Measurements from ENCODE around the gene PHF12. TPM values are rescaled to one million over a fixed set of nuclear protein-coding genes. Genes with fewer than 3 reads are reported as not detected.

Gene PHF12
- total and polyA plus RNA-seq, 10 of the 15 experiments (the other 5 are each of a cell fraction or from before 2014, with no cell fraction given): 1.3 to 43.9 (median 19.2) TPM

- H3K79me2 ChIP-seq (ENCODE audit: control insufficient read depth, insufficient read depth, low read length): peaks cover 39% of the 10 kb centered on the region
- SMC1A ChIA-PET (ENCODE audit: uncharacterized antibody, unreplicated experiment): interaction anchor here (0.6 to 3.9 kb wide), 17 partner anchors 9 to 308 kb away, joined by 3 to 43 read pairs (median 4); partner anchors contain the start of gene RPL23A
- RAD21 ChIA-PET (ENCODE audit: unreplicated experiment): interaction anchor here (0.7 to 3.5 kb wide), 22 partner anchors 9 to 339 kb away, joined by 3 to 24 read pairs (median 4); partner anchors contain the start of genes NEK8, RPL23A and TLCD1
- H3K9ac ChIP-seq (ENCODE audit: control insufficient read depth, insufficient read depth, low read length): peak overlapping the region; percentile 54
- peaks cover 4% of the 10 kb centered on the region for H3K4me1 ChIP-seq (ENCODE audit: control insufficient read depth, insufficient read depth, low read length)
- 4% methylated on average over 36 of the region's 36 CpGs for WGBS (ENCODE audit: insufficient coverage, insufficient replicate concordance, low lambda C conversion rate, missing lambda C conversion rate)
- FAIRE-seq (no peak), DNase-seq (ENCODE audit: low read depth, low spot score) (peak; percentile 100), ATAC-seq (peak; percentile 82)
- in situ Hi-C loops (cut with MboI): loop anchor here (10.0 kb wide), 1 partner anchor 617 kb away; the partner anchor contains the start of genes IFT20 and TNFAIP1
- peak overlapping the region; percentile 83 for H3K4me2 ChIP-seq (ENCODE audit: control insufficient read depth, insufficient read depth)
- no peaks in the 10 kb centered on the region for H3K27me3 ChIP-seq (replicated peaks in 1 of 2; ENCODE audit: control insufficient read depth in 2 of 2, insufficient read depth in 2 of 2, low read length in 1 of 2)
- H3K27ac ChIP-seq (ENCODE audit: control insufficient read depth, insufficient read depth): peak overlapping the region; percentile 74
- H3K9me3 ChIP-seq (replicated peaks; ENCODE audit: control insufficient read depth, insufficient read depth, low read length): no peaks in the 10 kb centered on the region
- CTCF ChIA-PET: interaction anchor here (0.6 to 4.4 kb wide), 37 partner anchors 7 to 308 kb away, joined by 3 to 92 read pairs (median 6); partner anchors contain the start of genes DHRS13, FAM222B, NEK8 and RPL23A
- H3K36me3 ChIP-seq (ENCODE audit: control insufficient read depth in 2 of 2, insufficient read depth in 2 of 2, low read length in 1 of 2): no peaks in the 10 kb centered on the region
- intact Hi-C loops (cut with micrococcal nuclease; ENCODE audit: unreplicated experiment): loop anchor here (2.0 to 5.0 kb wide), 2 partner anchors 49 to 340 kb away; partner anchors contain the start of genes DHRS13 and NUFIP2
- H3K4me3 ChIP-seq: peak overlapping the region; percentile 83
- POLR2A ChIA-PET: interaction anchor here (0.6 to 2.1 kb wide), 26 partner anchors 19 to 342 kb away, joined by 3 to 24 read pairs (median 4); partner anchors contain the start of genes FAM222B, FLOT2, NEK8 and NUFIP2
- no peaks in the 10 kb centered on the region for H4K20me1 ChIP-seq (ENCODE audit: control insufficient read depth, insufficient read depth)
- BruUV-seq (replicated peaks): TSS peak; percentile 93
- peak overlapping the region; percentile 78 for H2AFZ ChIP-seq (ENCODE audit: control insufficient read depth, low read depth, low read length)
- TF ChIP-seq EED (IDR thresholded peaks at IDR 0.05; ENCODE audit: low read depth) (no peak), EZH2 (IDR thresholded peaks at IDR 0.05; ENCODE audit: borderline replicate concordance, control insufficient read depth, low read depth, low read length) (no peak), FOXK2 (IDR thresholded peaks at IDR 0.05) (0 out of 2 replicates have a peak, but pooled peaks have one; percentile 14), IRF4 (IDR thresholded peaks at IDR 0.05; ENCODE audit: low read depth, low read length) (peak; percentile 17; the same call in 1 of the 2 replicates), SRF (IDR thresholded peaks at IDR 0.05; ENCODE audit: low read depth in 2 of 2, low read length in 2 of 2) (peak in 1 of 2 experiments; percentile 65; a peak in 1 of 4 replicates), MEF2A (IDR thresholded peaks at IDR 0.05; ENCODE audit: insufficient read depth, low read depth, low read length) (peak; percentile 79; the same call in 1 of the 2 replicates), POU2F2 (IDR thresholded peaks at IDR 0.05; ENCODE audit: borderline replicate concordance, low read depth, low read length) (peak; percentile 77; the same call in 1 of the 3 replicates), PAX8 (IDR thresholded peaks at IDR 0.05) (0 out of 2 replicates have a peak, but pooled peaks have one; percentile 82), BRCA1 (IDR thresholded peaks at IDR 0.05; ENCODE audit: low read depth, low read length) (peak; percentile 84), HCFC1 (IDR thresholded peaks at IDR 0.05; ENCODE audit: low read length) (peak; percentile 100), REST (IDR thresholded peaks at IDR 0.05; ENCODE audit: low read depth, low read length) (no peak), RFX5 (IDR thresholded peaks at IDR 0.05; ENCODE audit: low read depth, low read length) (0 out of 2 replicates have a peak, but pooled peaks have one; percentile 21), TBL1XR1 (IDR thresholded peaks at IDR 0.05; ENCODE audit: low read depth, low read length) (peak; percentile 95; the same call in 1 of the 2 replicates)
- TF ChIP-seq, protein P1, sequence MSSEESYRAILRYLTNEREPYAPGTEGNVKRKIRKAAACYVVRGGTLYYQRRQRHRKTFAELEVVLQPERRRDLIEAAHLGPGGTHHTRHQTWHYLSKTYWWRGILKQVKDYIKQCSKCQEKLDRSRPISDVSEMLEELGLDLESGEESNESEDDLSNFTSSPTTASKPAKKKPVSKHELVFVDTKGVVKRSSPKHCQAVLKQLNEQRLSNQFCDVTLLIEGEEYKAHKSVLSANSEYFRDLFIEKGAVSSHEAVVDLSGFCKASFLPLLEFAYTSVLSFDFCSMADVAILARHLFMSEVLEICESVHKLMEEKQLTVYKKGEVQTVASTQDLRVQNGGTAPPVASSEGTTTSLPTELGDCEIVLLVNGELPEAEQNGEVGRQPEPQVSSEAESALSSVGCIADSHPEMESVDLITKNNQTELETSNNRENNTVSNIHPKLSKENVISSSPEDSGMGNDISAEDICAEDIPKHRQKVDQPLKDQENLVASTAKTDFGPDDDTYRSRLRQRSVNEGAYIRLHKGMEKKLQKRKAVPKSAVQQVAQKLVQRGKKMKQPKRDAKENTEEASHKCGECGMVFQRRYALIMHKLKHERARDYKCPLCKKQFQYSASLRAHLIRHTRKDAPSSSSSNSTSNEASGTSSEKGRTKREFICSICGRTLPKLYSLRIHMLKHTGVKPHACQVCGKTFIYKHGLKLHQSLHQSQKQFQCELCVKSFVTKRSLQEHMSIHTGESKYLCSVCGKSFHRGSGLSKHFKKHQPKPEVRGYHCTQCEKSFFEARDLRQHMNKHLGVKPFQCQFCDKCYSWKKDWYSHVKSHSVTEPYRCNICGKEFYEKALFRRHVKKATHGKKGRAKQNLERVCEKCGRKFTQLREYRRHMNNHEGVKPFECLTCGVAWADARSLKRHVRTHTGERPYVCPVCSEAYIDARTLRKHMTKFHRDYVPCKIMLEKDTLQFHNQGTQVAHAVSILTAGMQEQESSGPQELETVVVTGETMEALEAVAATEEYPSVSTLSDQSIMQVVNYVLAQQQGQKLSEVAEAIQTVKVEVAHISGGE (CRISPR knock-in tag; IDR thresholded peaks at IDR 0.05): no peak
Observed at GRCh38 chr17:28951991-28952975, 965 bp upstream of the PHF12 start.

Measured in GM12878 (cell line).